Neural progenitor cell (in vitro differentiated cells): ENCODE results near the gene ECT2. TPM values are rescaled to one million over a fixed set of nuclear protein-coding genes. Genes with fewer than 3 reads are reported as not detected.

Experiments used
- DNase-seq: peaks from one replicate; pipeline ENCODE4 v3.0.0-alpha.2; 2016; ENCODE audit warnings: low spot score
- H2AFZ ChIP-seq: fragments of 200-600 bp; sonication (generic); replicated peaks from 2 replicates; pipeline ENCODE4 v1.6.1; 2016; ENCODE audit warnings: antibody characterized with exemption
- H3F3A ChIP-seq: fragments of 200-600 bp; sonication (generic); 2 replicates; pipeline ENCODE4 v1.6.1; 2016; ENCODE audit warnings: antibody characterized with exemption, low read depth
- H3K27ac ChIP-seq: fragments of 200-600 bp; sonication (generic); 2 replicates; pipeline ENCODE4 v1.5.1; 2016; ENCODE audit warnings: mild to moderate bottlenecking
- H3K27me3 ChIP-seq: fragments of 200-600 bp; sonication (generic); 2 replicates; pipeline ENCODE4 v1.6.1; 2016; ENCODE audit warnings: mild to moderate bottlenecking, moderate library complexity
- H3K36me3 ChIP-seq: fragments of 200-600 bp; sonication (generic); 2 replicates; pipeline ENCODE4 v1.5.1; 2016
- H3K4me1 ChIP-seq: fragments of 200-600 bp; sonication (generic); 2 replicates; pipeline ENCODE4 v1.6.1; 2016; ENCODE audit warnings: mixed run types
- H3K4me2 ChIP-seq: fragments of 200-600 bp; sonication (generic); 2 replicates; pipeline ENCODE4 v1.6.1; 2016
- H3K4me3 ChIP-seq: fragments of 200-600 bp; sonication (generic); 2 replicates; pipeline ENCODE4 v1.5.1; 2016
- H3K79me2 ChIP-seq: fragments of 200-600 bp; sonication (generic); 2 replicates; pipeline ENCODE4 v1.6.1; 2016; ENCODE audit warnings: low read depth
- H3K9ac ChIP-seq: fragments of 200-600 bp; sonication (generic); 2 replicates; pipeline ENCODE4 v1.6.1; 2016
- H3K9me3 ChIP-seq: fragments of 200-600 bp; sonication (generic); 2 replicates; pipeline ENCODE4 v1.5.1; 2016; ENCODE audit warnings: low read depth
- H4K20me1 ChIP-seq: fragments of 200-600 bp; sonication (generic); 2 replicates; pipeline ENCODE4 v1.6.1; 2016; ENCODE audit warnings: low read depth
- H3K27ac Mint-ChIP-seq: 3 replicates; pipeline ENCODE4 v1.8.0; 2021; ENCODE audit warnings: mixed read lengths
- H3K27me3 Mint-ChIP-seq: 2 replicates; pipeline ENCODE4 v1.8.0; 2022; ENCODE audit warnings: low read depth, mild to moderate bottlenecking, inconsistent platforms, moderate library complexity, mixed read lengths; ENCODE audit not compliant: insufficient read depth
- H3K36me3 Mint-ChIP-seq: 3 replicates; pipeline ENCODE4 v1.8.0; 2021; ENCODE audit warnings: mixed read lengths
- H3K4me1 Mint-ChIP-seq: 3 replicates; pipeline ENCODE4 v1.8.0; 2021; ENCODE audit warnings: mixed read lengths
- H3K4me3 Mint-ChIP-seq: 3 replicates; pipeline ENCODE4 v1.8.0; 2021; ENCODE audit warnings: mild to moderate bottlenecking, moderate library complexity, mixed read lengths
- H3K9me3 Mint-ChIP-seq: 3 replicates; pipeline ENCODE4 v1.8.0; 2020; ENCODE audit warnings: mixed read lengths
- EZH2 ChIP-seq: fragments of 200-600 bp; sonication (generic); IDR thresholded peaks from 2 replicates; pipeline ENCODE4 v1.6.1; 2017; ENCODE audit warnings: antibody characterized with exemption, mild to moderate bottlenecking, moderate library complexity
- EZH2phosphoT487 ChIP-seq: fragments of 200-600 bp; sonication (generic); IDR thresholded peaks from 2 replicates; pipeline ENCODE4 v1.6.1; 2017; ENCODE audit warnings: antibody characterized with exemption
- total RNA-seq: library from RNA; depleted of rRNA; stranded (reverse); fragments of >200 nt; gene quantifications from 2 replicates; pipeline ENCODE4 v1.2.3, GENCODE V29; 2015; ENCODE audit warnings: low replicate concordance
- TF ChIP-seq, protein P1 (sequence below): fragments of 200-600 bp; sonication (generic); IDR thresholded peaks from 2 replicates; pipeline ENCODE4 v1.5.1; 2017; ENCODE audit warnings: antibody characterized with exemption, mild to moderate bottlenecking

The ECT2 gene
- total RNA-seq, 1 donor from 2014 or later: 267 TPM

DNA sequence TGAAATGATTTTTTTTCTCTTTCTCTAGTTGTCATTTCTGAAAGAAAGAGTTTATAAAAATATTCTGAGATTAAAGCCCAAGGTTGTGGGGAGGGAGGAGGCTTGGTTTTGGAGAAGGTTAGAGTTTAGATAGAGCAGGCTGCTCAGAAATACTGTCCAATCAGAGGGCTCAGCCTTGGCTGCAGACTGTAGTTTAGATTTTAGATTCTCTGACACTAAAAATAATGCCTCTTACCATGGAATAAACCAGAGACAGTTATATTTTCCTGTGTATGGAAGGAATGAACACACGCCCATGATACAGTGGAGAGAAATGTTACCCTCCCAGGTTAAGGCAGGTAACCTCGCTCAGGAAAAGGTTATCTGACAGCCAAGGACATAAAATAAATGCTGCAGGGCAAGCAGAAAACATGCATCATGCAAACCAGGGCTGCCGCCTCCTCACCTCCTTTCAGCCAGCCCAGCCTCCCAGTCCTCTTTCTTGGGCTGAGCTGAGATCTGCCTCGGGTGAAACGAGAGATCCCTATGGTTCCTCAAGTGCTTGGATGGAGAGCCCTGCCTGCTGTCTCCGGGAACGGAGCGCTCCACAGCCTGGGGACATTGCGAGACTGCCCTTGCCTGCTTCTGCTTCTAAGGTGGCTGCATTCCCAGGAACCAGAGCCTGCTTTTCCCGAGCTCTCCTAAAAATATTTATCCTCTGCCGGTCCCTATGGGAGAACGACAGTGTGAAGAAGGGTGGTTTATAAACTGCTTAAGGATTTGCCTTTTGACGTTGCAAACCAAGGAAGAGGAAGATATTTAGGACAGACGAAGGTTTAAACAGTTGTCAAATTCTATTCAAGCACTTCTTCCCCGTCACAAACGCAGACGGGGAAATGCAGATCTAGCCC lies 40.5 kb upstream of the ECT2 start:
- H3K4me3 Mint-ChIP-seq: peak overlapping the region; percentile 92
- Histone ChIP-seq H2AFZ (peak overlapping the region; percentile 72), H3K4me2 (peak overlapping the region; percentile 83), H3K4me1 (peaks cover 3% of the 10 kb centered on the region), H3K36me3 (no peaks in the 10 kb centered on the region), H3K27me3 (no peaks in the 10 kb centered on the region), H3K9ac (peak overlapping the region; percentile 50), H3K4me3 (peak overlapping the region; percentile 78), H3K27ac (no peak overlapping the region), H4K20me1 (no peaks in the 10 kb centered on the region), H3K9me3 (no peaks in the 10 kb centered on the region), H3K79me2 (peaks cover 8% of the 10 kb centered on the region), H3F3A (peaks cover 13% of the 10 kb centered on the region)
- TF ChIP-seq EZH2phosphoT487 (no peak), EZH2 (no peak)
- TF ChIP-seq, protein P1, sequence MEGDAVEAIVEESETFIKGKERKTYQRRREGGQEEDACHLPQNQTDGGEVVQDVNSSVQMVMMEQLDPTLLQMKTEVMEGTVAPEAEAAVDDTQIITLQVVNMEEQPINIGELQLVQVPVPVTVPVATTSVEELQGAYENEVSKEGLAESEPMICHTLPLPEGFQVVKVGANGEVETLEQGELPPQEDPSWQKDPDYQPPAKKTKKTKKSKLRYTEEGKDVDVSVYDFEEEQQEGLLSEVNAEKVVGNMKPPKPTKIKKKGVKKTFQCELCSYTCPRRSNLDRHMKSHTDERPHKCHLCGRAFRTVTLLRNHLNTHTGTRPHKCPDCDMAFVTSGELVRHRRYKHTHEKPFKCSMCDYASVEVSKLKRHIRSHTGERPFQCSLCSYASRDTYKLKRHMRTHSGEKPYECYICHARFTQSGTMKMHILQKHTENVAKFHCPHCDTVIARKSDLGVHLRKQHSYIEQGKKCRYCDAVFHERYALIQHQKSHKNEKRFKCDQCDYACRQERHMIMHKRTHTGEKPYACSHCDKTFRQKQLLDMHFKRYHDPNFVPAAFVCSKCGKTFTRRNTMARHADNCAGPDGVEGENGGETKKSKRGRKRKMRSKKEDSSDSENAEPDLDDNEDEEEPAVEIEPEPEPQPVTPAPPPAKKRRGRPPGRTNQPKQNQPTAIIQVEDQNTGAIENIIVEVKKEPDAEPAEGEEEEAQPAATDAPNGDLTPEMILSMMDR: no peak
- no peak overlapping the region for H3K27ac Mint-ChIP-seq
- peak; percentile 52 for DNase-seq
- no peaks in the 10 kb centered on the region for H3K9me3 Mint-ChIP-seq
- H3K27me3 Mint-ChIP-seq: peaks cover 2% of the 10 kb centered on the region
- no peaks in the 10 kb centered on the region for H3K36me3 Mint-ChIP-seq
- H3K4me1 Mint-ChIP-seq: peaks cover 17% of the 10 kb centered on the region

DNA sequence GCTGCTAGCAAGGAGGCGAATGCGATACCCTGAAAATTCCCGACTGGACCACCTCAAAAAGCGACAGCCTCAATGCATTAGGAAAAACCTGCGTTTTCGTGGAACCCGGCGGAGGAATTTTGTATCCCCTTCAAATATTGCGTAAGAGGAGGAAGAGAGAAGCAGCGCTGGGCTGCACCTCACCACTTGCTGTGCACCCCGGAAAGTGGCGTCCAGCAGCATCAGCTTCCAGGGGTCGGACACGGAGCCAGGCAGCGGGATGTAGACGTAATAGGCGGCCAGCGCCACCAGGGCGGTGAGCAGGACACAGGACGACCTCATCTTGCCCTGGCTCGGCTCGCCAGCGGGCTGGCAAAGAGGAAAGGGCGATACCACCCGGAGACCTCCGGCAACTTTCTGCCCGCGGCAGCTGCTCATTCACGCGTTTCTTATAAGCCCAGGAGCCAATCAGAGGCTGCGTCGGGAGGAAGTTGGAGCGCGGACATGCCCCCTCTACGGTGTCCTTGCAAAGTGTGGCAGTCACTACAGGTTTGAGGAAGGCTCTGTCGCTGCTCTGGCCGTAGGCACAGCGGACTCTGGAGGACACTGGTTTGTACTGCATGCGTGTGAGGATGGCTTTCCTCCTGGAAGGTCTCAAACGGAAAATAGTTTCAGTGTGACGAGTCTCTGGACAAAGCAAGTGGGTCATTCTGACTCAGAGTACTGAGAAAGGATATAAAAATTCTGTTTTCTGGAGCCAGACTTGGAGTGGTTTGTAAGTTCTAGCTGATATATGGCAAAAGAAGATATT lies 39.7 kb upstream of the ECT2 start, which contains the start of gene NCEH1:
Gene NCEH1, minus strand, starts transcription at position 404 of the 790 bp plus-strand sequence. Its CDS starts 83 bp downstream, at position 321.
- Histone ChIP-seq H3K27ac (no peak within 1 kb of the TSS), H3K9me3 (no peaks in the 10 kb centered on the region)

DNA sequence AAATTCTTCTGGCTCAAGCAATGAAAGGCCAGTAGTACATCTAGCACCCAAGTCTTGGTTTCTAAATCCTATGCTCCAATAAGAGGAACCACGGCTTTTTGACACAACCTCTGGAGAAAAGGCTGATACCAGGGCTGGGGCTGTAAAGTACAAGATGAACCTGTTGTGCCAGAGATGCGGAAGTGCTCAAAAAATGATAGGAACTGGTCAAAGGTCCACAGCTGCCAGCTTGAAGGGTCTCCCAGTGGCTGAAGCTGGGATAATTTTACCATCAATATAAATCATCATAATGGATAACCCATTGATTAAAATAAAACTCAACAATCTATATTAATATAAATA lies 39.1 kb upstream of the ECT2 start:
- H3F3A ChIP-seq: peaks cover 13% of the 10 kb centered on the region
- H3K9ac ChIP-seq: no peak overlapping the region
- H3K79me2 ChIP-seq: peaks cover 8% of the 10 kb centered on the region
- Mint-ChIP-seq H3K4me1 (peaks cover 17% of the 10 kb centered on the region), H3K4me3 (peak overlapping the region; percentile 92), H3K27ac (no peak overlapping the region), H3K9me3 (no peaks in the 10 kb centered on the region), H3K27me3 (peaks cover 2% of the 10 kb centered on the region), H3K36me3 (no peaks in the 10 kb centered on the region)
- H3K4me3 ChIP-seq: peak overlapping the region; percentile 78
- H3K27ac ChIP-seq: no peak overlapping the region
- H2AFZ ChIP-seq: peak overlapping the region; percentile 72
- no peak for TF ChIP-seq EZH2phosphoT487
- peak overlapping the region; percentile 24 for H3K4me2 ChIP-seq
- H3K9me3 ChIP-seq: no peaks in the 10 kb centered on the region
- H4K20me1 ChIP-seq: no peaks in the 10 kb centered on the region
- peaks cover 3% of the 10 kb centered on the region for H3K4me1 ChIP-seq
- H3K27me3 ChIP-seq: no peaks in the 10 kb centered on the region
- no peak for DNase-seq
- H3K36me3 ChIP-seq: no peaks in the 10 kb centered on the region

More for the DNA sequence above, 39.7 kb upstream of the ECT2 start, which contains the start of gene NCEH1:
- Histone ChIP-seq H3K4me3 (peak within 1 kb of the TSS; percentile 78), H3K79me2 (peaks cover 8% of the 10 kb centered on the region), H2AFZ (peak within 1 kb of the TSS; percentile 72), H3K9ac (peak within 1 kb of the TSS; percentile 50), H3K4me1 (peaks cover 3% of the 10 kb centered on the region), H3K27me3 (no peaks in the 10 kb centered on the region), H3F3A (peaks cover 13% of the 10 kb centered on the region), H3K36me3 (no peaks in the 10 kb centered on the region), H3K4me2 (peak within 1 kb of the TSS; percentile 83), H4K20me1 (no peaks in the 10 kb centered on the region)
- H3K36me3 Mint-ChIP-seq: no peaks in the 10 kb centered on the region
- H3K9me3 Mint-ChIP-seq: no peaks in the 10 kb centered on the region
- TF ChIP-seq EZH2: no peak
- TF ChIP-seq, protein P1: peak; percentile 75
- peak within 1 kb of the TSS; percentile 27 for H3K27ac Mint-ChIP-seq
- peak; percentile 96 for DNase-seq
- peak within 1 kb of the TSS; percentile 92 for H3K4me3 Mint-ChIP-seq
- H3K4me1 Mint-ChIP-seq: peaks cover 17% of the 10 kb centered on the region
- peaks cover 2% of the 10 kb centered on the region for H3K27me3 Mint-ChIP-seq
